ENCODE data around the gene SPTBN5.

DNA sequence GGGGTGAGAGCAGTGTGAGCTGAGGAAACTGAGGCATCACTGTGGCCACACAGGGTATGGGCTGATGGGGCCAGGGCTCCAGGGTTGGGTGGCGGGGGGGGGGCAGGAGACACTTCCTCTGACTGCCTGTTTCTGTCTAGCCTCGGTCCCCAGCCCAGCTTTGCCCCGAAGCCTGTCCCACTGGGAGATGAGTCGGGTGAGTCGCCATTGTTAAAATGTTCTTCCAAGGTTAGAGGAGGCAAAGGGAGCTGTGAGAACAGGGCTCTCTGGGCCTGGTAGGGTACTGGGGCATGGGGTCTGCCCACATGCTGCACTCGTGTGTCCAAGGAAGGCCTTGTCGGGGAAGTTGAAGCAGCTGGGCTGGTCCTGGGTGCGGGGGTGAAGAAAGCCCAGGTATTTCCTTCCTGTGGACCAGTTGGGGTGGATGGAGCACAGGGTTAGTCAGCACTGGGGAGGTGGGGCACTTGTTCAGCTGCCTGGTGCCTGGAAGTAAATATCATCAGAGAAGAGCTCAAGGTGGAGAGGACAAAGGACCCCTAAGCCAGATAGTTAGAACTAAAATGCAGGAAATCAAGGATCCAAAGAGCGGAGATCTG, 74.3 kb downstream of the SPTBN5 start:
- TF ChIP-seq, protein P1, sequence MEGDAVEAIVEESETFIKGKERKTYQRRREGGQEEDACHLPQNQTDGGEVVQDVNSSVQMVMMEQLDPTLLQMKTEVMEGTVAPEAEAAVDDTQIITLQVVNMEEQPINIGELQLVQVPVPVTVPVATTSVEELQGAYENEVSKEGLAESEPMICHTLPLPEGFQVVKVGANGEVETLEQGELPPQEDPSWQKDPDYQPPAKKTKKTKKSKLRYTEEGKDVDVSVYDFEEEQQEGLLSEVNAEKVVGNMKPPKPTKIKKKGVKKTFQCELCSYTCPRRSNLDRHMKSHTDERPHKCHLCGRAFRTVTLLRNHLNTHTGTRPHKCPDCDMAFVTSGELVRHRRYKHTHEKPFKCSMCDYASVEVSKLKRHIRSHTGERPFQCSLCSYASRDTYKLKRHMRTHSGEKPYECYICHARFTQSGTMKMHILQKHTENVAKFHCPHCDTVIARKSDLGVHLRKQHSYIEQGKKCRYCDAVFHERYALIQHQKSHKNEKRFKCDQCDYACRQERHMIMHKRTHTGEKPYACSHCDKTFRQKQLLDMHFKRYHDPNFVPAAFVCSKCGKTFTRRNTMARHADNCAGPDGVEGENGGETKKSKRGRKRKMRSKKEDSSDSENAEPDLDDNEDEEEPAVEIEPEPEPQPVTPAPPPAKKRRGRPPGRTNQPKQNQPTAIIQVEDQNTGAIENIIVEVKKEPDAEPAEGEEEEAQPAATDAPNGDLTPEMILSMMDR (conservative IDR thresholded peaks at IDR 0.05; ENCODE audit: low read depth in 2 of 2): no peak
- TF ChIP-seq POLR2AphosphoS5 (IDR thresholded peaks at IDR 0.05; ENCODE audit: low read depth) (no peak), EZH2 (IDR thresholded peaks at IDR 0.05; ENCODE audit: low read depth, unreplicated experiment) (no peak), EZH2phosphoT487 (IDR thresholded peaks at IDR 0.05; ENCODE audit: unreplicated experiment) (no peak), JUNB (IDR thresholded peaks at IDR 0.05; ENCODE audit: unreplicated experiment) (no peak), CREB1 (CRISPR knock-in tag; IDR thresholded peaks at IDR 0.05; ENCODE audit: low read depth) (no peak)
- TF ChIP-seq, protein P2, sequence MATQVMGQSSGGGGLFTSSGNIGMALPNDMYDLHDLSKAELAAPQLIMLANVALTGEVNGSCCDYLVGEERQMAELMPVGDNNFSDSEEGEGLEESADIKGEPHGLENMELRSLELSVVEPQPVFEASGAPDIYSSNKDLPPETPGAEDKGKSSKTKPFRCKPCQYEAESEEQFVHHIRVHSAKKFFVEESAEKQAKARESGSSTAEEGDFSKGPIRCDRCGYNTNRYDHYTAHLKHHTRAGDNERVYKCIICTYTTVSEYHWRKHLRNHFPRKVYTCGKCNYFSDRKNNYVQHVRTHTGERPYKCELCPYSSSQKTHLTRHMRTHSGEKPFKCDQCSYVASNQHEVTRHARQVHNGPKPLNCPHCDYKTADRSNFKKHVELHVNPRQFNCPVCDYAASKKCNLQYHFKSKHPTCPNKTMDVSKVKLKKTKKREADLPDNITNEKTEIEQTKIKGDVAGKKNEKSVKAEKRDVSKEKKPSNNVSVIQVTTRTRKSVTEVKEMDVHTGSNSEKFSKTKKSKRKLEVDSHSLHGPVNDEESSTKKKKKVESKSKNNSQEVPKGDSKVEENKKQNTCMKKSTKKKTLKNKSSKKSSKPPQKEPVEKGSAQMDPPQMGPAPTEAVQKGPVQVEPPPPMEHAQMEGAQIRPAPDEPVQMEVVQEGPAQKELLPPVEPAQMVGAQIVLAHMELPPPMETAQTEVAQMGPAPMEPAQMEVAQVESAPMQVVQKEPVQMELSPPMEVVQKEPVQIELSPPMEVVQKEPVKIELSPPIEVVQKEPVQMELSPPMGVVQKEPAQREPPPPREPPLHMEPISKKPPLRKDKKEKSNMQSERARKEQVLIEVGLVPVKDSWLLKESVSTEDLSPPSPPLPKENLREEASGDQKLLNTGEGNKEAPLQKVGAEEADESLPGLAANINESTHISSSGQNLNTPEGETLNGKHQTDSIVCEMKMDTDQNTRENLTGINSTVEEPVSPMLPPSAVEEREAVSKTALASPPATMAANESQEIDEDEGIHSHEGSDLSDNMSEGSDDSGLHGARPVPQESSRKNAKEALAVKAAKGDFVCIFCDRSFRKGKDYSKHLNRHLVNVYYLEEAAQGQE (IDR thresholded peaks at IDR 0.05; ENCODE audit: unreplicated experiment): no peak
